ENCODE results near the gene USP28.

Gene USP28

DNA sequence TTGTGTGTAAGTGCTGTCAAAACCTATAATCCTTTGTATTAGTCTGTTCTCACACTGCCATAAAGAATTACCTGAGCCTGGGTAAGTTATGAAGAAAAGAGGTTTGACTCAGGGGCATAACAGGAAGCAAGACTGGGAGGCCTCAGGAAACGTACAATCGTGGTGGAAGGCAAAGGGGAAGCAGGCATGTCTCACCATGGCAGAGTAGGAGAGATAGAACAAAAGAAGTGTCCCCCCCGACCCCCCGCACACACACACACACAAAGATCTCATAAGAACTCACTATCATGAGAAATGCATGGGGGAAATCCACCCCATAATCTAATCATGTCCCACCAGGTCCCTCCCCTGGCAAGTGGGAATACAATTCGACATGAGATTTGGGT, 2.3 kb upstream of the USP28 start:
- no peak for DNase-seq (ENCODE audit: low read depth in 2 of 2)

DNA sequence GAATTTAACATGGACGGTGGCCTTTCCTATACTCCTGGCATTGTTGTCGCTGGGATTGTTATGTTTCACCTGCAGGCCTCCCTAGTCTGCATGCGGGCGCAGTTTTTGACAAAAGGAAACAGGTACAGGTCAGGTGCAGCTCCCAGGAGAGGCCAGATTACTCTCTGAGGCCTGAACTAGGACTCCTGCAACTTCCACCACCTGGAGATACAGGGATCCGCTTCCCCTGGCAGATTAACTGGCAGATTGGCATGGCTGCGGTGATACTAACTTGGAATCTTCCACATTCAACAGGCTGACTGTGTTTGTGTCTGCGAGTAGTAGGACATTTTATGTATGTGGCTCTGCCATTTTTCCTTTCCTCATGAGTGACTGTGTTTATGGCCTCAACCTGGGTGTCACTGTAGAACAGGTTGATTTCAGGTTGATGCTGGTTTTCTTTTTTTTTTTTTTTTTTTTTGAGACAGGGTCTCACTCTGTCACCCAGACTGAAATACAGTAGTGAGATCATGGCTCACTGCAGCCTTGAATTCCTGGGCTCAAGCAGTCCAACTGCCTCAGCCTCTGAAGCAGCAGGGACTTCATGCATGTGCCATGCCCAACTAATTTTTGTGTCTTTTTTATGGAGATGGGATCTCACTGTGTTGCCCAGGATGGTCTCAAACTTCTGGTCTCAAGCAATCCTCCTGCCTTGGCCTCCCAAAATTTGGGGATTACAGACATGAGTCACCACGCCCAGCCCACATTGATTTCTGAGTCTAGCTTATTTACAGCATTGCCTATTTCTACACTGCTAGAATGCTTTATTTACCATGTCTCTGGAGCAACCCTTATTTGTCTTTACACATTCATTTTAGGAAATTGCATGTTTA, 1.7 kb upstream of the USP28 start:
- no peak for DNase-seq (ENCODE audit: low read depth in 2 of 2)

DNA sequence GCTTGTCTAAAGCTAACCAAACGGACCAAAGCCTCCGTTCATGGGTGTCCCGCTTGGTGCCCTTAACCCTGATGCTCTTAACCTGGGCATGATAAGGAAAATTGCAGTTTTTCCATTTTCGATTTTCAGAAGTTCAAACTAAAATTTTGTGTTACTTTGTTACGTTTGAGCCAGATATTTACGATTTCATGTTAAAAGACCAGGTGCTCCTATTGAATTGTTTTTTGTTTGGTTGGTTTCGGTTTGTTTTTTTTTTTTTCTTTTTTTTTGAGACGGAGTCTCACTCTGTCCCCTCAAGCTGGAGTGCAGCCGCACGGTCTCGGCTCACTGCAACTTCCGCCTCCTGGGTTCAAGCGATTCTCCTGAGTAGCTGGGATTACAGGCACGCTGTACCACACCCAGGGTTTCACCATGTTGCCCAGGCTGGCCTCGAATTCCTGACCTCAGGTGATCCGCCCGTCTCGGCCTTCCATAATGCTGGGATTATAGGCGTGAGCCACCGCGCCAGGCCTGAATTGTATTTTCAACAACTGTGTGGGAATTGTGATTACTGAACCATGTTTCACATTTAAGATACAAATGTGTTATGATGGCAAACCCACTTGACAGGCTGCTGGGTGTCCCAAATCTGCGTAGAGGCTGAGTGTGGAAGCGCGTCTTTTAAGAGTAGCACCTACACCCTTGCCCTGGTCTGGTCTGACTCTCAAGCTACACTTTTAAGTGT, 864 bp upstream of the USP28 start:
- DNase-seq (ENCODE audit: low read depth in 2 of 2): no peak

DNA sequence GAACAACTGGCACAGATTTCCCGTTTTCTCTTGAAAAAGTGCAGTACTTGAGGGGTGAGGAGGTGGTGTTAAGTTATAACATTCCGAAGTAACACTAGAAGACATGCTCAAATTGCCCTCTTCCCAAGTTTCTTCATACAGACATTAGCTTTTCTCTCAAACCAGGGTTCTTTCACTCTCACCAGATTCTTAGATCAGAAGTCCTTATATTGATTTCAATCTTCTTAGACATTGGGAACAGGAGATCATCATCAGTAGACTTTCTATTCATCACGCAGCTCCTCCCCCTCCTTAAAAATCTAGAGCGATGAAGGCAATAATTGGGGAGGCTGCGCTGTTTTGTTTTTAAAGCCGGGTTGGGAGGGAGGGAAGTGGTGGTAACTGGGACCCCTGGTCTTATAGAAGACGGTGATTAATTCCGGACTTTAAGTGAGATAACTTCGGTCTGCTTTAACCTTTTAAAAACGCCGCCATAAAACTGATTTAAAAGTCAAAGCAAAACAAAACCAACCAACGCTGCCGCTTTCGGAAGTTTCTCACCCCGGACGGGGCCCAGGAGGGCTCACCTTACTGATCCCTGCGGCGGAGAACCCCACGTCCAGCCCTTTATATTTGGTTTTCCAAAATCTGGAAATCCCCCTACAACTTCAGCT, 665 bp downstream of the USP28 start:
- DNase-seq (ENCODE audit: low read depth in 2 of 2): peak in 1 of 2 donors; percentile 18

DNA sequence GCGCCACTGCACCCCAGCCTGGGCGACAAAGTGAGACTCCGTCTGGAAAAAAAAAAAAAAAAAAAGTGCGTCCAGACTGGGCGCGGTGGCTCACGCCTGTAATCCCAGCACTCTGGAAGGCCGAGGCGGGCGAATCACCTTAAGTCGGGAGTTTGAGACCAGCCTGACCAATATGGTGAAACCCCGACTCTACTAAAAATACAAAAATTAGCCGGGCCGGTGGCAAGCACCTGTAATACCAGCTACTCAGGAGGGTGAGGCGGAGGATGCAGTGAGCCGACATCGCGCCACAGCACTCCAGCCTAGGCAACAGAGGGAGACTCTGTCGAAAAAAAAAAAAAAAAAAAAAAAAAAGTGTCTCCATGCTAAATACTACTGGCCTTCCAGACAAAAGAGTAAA, 1.3 kb downstream of the USP28 start:
- no peak for DNase-seq (ENCODE audit: low read depth in 2 of 2)

DNA sequence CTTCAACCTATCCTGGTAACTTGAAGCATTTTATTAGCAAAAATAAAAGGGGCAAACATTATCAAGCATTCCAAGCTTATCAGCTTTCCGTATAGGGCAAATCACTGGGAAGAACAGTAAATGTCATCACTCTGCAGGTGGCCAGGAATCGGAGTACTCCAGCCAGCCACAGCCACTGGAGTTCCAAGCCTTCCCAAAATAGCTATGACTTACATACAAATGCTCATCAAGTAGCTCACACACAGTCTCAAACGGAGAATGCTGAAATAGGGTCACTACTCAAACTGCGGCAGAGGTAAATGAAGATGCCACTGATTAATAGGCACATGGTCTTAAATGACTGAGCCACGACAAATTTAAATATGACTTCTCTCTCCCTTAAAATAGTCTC, 2.1 kb downstream of the USP28 start:
- DNase-seq (ENCODE audit: low read depth in 2 of 2): no peak

DNA sequence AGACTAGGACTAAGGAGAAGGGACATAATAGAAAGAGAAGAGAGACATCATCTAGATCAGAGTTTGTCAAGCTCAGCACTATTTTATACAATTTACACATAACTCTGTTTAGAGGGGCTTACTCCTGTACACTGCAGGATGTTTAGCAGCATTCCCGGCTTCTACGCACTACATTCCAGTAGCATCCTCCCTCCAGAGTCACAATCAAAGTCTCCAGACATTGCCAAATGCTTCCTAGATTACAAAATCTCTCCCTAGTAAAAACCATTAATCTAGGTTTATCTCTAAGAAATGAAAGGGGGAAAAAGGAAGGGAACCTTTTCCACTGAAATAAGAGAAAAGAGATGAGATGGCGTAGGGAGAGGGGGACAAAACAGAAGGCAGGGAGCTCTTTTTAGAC, 4.0 kb downstream of the USP28 start:
- no peak for DNase-seq (ENCODE audit: low read depth in 2 of 2)

DNA sequence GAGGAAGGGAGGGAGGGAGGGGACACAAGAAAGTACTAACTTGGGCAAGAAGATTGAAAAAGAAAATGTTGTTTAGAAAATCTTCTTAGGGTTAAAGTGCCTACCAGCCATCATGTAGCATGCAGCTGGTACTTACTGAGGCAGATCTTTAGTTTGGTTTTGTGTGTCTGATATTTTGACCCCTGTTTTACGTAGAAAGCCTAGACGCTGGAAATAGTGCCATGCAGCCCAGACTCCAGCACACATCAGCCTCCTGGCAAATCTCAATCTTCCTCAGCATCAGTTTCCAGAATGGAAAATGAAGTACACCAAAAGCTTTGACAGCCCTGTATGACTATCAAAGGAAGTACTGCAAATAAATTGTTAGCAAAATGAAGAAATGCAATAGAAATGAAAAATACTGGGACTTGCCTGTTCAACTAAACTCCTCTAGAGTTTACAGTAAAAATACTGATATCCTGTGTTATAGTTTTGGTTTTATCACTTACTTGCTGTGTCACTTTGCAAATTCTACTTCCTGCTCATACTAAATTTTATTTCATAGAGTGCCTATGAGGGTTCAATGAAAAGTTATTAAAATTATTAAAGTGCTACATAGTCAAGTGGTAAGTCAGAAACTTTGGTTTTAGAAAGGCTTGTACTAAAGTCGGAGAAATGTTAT, 7.4 kb downstream of the USP28 start:
- no peak for DNase-seq (ENCODE audit: low read depth in 2 of 2)

DNA sequence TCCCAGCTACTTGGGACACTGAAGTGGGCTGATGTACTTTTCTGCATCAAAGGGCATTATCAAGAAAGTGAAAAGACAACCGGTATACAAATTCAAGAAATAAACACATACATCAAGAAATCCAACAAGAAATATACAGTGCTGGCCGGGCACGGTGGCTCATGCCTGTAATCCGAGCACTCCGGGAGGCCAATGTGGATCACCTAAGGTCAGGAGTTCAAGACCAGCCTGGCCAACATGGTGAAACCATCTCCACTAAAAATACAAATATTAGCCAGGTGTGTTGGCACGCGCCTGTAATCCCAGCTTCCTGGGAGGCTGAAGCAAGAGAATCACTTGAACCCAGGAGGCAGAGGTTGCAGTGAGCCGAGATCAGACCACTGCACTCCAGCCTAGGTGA, 9.5 kb downstream of the USP28 start:
- no peak for DNase-seq (ENCODE audit: low read depth in 2 of 2)

DNA sequence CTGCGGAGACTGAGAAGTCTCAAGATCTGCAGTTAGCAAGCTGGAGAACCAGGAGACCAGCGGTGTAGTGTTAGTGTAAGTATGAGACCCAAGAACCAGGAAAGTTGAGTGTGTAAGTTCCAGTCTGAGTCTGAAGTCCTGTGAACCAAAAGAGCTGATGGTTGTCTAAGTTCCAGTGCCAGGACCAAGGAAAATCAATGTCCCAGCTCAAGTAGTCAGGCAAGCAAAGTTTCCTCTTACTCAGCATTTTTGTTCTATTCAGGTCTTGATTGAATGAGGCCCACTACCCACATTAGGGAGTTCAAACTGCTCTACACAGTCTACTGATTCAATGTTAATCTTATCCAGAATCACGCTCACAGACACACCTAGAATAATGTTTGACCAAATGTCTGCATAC, 11.0 kb downstream of the USP28 start:
- DNase-seq (ENCODE audit: low read depth in 2 of 2): no peak

DNA sequence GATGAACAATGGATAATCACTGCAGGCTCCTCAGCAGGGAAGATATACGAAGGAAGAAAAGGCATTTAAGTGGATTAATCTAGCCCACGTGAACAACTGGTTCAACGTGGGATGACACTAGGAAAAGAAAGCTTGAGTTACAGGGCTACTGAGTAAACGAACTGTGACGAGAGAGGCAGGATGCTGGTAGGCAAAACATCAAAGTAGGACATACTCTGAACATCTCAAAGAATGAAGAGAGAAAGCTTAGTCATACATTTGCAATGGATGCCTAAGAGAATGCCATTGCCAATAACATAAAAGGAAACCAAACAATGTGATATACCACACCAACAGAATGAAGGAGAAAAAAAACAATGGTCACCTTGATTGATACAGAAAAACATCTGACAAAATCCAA, 12.9 kb downstream of the USP28 start:
- no peak for DNase-seq (ENCODE audit: low read depth in 2 of 2)

DNA sequence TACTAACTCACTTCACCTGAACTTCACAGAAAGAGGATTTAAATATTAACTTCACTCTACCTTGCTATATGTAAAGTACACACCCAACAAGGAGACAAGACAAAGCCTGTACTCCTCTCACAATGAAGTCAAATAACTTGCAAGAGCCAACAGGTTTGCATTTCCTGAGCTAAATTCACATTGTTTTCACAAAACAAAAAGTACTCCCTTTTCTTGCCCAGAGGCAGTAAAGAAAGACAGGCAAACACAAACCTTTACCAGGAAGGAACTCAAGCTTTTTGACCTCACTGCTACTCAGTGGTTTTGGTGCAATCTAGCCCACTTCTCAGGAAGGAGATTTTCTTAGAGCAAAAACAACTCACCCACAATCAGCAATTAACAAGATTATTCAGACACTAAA, 15.7 kb downstream of the USP28 start:
- DNase-seq (ENCODE audit: low read depth in 2 of 2): no peak

DNA sequence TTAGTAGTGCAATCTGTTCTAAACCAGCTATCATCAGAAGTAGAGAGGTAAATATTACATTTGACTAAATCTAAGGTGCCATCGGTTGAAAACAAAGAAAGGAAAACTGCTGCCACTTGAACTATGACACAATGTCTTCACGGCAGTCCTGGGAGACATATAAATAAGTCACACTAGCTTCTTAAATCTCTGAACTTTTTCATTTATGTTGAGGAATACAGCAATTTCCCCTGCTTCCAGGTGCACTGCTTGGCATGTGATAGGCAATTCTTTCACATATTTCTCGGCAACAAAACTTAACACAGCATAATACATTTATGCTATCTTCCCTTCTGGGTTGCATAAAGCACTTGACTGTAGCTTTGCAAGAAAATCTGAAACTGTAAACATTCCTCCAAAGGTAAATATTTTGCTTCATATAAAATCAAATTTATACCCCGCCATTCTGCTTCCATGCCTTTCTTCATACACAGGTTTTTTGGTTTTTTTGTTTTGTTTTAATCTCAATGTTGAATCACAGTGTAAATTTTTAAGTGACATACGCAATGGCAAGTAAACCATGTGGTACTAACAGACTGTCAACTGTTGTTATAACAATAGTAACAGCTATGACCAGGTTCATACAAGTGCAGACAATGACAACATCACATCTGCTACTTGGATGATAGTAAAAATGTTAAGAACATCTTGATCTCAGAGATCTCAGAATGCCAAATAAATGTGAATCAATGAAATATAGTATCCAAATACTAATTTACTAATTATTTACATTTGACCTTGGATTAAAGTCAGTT, 18.2 kb downstream of the USP28 start:
- no peak for DNase-seq (ENCODE audit: low read depth in 2 of 2)

DNA sequence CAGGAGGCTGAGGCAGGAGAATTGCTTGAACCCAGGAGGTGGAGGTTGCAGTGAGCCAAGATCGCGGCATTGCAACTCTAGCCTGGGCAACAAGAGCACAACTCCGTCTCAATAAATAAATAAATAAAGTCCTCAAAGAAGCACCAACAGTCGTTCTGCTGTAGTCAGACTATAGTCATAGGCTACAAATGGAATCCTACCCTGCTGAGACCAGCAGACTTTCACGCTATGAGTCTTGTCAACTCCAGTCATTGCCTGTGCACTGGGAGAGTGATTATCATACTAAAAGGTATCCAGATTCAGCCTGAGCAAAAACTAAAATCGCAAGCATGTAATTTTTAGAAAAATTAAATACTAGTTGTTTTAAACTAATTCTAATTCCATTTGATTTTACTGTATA, 19.6 kb downstream of the USP28 start:
- no peak for DNase-seq (ENCODE audit: low read depth in 2 of 2)

DNA sequence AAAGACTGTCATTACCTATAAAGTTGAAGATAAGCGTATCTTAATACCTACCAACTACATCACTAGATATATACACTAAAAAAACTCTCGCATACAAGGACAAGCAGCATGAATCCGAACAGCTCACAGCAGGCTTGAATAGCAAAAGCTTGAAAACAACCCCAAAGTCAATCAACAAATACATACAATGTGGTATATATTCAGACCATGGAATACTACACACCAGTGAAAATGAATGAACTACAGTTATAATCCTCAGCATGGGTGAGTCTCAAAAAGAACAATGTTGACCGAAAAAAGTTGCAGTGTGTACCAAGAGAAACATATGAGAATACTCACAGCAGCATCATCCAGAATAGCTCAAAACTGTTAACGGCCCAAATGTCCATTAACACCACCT, 25.2 kb downstream of the USP28 start:
- no peak for DNase-seq (ENCODE audit: low read depth in 2 of 2)

DNA sequence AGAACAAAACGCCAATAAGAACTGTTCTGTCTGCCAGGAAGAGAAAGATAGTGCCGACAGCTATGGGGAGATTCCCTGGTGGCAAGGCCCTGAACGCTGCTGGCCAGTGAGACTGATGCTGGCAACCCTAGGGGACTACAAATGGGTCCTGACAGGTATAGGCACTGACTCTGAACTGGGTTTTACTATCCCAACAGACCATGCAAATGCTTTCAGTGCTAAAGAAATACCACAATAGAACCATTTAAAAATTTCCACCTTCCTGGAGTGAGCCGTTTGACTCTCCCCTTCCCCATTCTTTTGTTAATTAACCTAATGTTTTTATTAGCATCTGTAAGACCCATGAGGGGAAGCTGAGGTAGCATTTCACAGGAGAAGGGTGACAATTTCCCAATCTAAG, 25.7 kb downstream of the USP28 start:
- DNase-seq (ENCODE audit: low read depth in 2 of 2): no peak

DNA sequence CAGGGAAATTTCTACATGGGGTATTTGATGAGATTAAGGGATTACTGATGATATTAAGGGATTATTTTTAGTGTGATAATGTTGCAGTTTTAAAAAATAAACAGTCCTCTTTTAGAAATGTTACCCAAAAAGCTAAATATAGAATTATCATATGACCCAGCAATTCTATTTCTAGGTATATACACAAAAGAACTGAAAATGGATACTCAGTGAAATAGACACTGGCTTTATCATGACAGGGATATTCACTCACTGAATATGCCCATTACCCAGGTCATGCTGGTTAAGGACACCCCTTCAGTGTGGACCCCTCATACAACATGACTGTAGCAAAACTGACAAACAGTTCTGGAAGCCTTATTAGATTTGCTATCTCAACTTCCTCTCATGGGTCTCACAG, 27.8 kb downstream of the USP28 start:
- no peak for DNase-seq (ENCODE audit: low read depth in 2 of 2)

DNA sequence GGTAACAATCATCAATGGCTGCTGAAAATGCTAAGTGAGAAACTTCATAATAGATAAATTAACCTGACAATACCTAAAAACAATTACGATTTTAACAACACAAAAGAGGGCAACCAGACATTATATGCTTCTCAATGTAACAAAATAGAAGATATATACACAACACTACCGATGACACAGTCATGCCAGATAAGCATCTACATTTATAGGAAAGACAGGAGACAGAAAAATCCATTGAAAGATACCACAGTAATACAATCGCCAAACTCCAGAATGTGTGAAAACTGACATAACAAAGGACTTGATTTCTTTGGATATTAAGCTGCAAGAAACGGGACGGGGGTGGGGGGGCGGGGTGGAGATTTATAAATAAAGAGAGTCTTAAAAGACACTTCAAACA, 28.3 kb downstream of the USP28 start:
- no peak for DNase-seq (ENCODE audit: low read depth in 2 of 2)

DNA sequence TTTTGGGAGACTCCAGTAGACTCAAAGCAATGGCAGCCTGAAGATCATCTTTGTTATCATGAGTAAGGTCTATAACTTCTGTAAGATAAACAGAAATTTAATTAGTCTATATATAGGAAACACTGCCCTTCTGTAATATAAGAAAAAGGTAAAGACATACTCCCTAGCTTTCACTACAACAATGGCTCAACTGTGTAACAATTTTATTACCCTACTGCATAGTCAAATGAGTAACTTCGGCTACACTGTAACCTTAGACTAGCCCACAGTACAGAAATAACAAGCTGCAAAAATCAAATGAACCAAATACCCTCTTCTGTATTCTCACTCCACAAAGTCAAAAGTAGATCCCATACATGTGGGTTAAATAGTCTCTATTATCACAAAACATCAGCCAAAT, 33.7 kb downstream of the USP28 start:
- no peak for DNase-seq (ENCODE audit: low read depth in 2 of 2)

DNA sequence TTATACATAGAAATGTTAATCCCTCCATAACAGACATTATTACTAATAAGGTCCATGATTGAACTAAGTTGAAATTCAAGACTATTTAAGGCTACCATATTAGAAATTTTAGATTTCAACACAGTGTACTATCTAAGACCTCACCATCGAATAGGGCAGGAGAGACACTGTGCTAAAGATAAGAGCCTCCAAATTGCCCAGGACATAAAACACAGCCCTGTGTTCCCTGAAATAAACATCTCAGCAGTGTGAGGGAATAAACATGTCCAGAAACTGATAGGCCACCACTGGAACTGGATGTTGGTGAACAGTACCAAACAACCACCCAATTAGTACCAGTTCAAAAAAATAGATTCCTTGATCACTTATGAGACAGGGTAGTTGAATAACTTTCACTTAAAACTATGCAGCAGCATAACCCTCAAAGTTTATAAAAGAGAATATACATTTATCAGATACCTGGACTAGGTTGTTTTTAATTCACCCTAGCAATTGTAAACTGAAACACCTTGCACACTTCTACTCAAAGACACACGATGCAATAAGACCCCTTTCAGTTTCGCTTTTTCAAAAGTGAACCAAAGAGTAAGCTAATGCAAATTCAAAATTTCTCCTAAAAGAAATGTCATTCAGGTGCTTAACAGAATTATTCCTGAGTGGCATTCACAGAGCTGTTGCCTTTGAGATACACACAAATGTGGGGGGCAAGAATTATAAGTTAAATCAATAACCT, 34.3 kb downstream of the USP28 start:
- no peak for DNase-seq (ENCODE audit: low read depth in 2 of 2)

DNA sequence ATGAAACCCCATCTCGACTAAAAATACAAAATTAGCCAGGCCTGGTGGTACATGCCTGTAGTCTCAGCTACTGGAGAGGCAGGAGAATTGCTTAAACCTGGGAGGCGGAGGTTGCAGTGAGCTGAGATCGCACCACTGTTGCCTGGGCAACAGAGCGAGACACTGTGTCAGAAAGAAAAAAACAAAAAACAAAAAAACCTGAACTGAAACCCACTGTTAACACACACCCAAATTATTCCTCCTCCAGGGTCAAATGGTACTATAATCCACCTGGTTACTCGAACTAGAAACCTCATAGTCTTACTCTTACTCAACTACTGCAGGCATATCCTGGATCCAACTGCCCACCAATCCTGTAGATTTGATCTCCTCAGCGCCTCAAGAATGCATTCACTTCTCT, 35.5 kb downstream of the USP28 start:
- DNase-seq (ENCODE audit: low read depth in 2 of 2): no peak
